ENCODE data around the gene GXYLT1. TPM values are rescaled to one million over a fixed set of nuclear protein-coding genes. Genes with fewer than 3 reads are reported as not detected.

Gene GXYLT1
- polyA plus RNA-seq, 1 of the 3 experiments (the other 2 are of a cell fraction) = 5.0 TPM

DNA sequence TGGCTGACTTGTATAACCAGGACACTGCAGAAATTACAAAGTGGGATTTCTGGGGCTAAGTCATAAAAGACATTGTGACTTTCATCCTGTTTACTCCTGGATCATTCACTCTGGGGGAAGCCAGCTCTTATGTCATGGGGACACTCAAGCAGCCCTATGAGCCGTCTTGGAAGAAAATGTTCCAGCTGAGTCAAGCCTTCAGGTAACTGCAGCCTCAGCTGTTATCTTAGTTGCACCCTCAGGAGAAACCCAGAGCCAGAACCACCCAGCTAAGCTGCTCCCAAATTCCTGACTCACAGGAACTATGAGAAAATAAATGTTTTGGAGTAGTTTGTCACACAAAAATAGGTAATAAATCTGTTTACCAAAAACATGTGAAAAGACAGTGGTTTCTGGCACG lies 43.1 kb upstream of the GXYLT1 start:
- ChIA-PET CTCF (interaction anchor here (0.6 kb wide), 1 partner anchor 88 kb away, joined by 3 read pairs; no protein-coding TSS in a partner anchor), POLR2A (no interaction called here)

More for the DNA sequence above, 43.1 kb upstream of the GXYLT1 start:
- Histone ChIP-seq H3K79me2 (ENCODE audit: insufficient read depth) (peaks cover 10% of the 10 kb centered on the region; the same call in 1 of the 2 replicates), H3K4me3 (ENCODE audit: low read depth in 2 of 2, low read length in 1 of 2) (no peak overlapping the region), H3K36me3 (replicated peaks in 1 of 2; ENCODE audit: control insufficient read depth in 1 of 2, insufficient read depth in 2 of 2, low read length in 1 of 2) (peaks cover 0 to 12% of the 10 kb centered on the region in 2 experiments), H2AFZ (ENCODE audit: low read depth) (no peak overlapping the region), H3K27me3 (ENCODE audit: insufficient read depth) (no peaks in the 10 kb centered on the region), H3K9me3 (no peaks in the 10 kb centered on the region), H3K4me2 (no peak overlapping the region), H3F3A (replicated peaks; ENCODE audit: insufficient read depth) (peaks cover 8% of the 10 kb centered on the region), H3K9me2 (no peaks in the 10 kb centered on the region), H3K27ac (ENCODE audit: low read depth in 2 of 2, low read length in 1 of 2) (no peak overlapping the region), H3K9ac (no peak overlapping the region), H3K4me1 (ENCODE audit: control insufficient read depth in 1 of 2, insufficient read depth in 2 of 2, low read depth in 1 of 2, low read length in 1 of 2) (no peaks in the 10 kb centered on the region; a peak in 1 of 4 replicates), H4K20me1 (ENCODE audit: insufficient read depth) (no peaks in the 10 kb centered on the region)
- TF ChIP-seq FOXM1 (IDR thresholded peaks at IDR 0.05; ENCODE audit: low read depth) = no peak
- TF ChIP-seq NFIC (IDR thresholded peaks at IDR 0.05; ENCODE audit: borderline replicate concordance) = no peak
- TF ChIP-seq SIN3A (IDR thresholded peaks at IDR 0.05; ENCODE audit: borderline replicate concordance, low read depth, low read length) = no peak
- TF ChIP-seq, protein P1, sequence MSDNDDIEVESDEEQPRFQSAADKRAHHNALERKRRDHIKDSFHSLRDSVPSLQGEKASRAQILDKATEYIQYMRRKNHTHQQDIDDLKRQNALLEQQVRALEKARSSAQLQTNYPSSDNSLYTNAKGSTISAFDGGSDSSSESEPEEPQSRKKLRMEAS (IDR thresholded peaks at IDR 0.05; ENCODE audit: low read depth) = no peak
- no peak for TF ChIP-seq SMC3 (IDR thresholded peaks at IDR 0.05; ENCODE audit: low read depth, low read length)
- TF ChIP-seq, protein P2, sequence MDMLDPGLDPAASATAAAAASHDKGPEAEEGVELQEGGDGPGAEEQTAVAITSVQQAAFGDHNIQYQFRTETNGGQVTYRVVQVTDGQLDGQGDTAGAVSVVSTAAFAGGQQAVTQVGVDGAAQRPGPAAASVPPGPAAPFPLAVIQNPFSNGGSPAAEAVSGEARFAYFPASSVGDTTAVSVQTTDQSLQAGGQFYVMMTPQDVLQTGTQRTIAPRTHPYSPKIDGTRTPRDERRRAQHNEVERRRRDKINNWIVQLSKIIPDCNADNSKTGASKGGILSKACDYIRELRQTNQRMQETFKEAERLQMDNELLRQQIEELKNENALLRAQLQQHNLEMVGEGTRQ (IDR thresholded peaks at IDR 0.05; ENCODE audit: borderline replicate concordance, low read depth, low read length) = no peak
- TF ChIP-seq, protein P3, sequence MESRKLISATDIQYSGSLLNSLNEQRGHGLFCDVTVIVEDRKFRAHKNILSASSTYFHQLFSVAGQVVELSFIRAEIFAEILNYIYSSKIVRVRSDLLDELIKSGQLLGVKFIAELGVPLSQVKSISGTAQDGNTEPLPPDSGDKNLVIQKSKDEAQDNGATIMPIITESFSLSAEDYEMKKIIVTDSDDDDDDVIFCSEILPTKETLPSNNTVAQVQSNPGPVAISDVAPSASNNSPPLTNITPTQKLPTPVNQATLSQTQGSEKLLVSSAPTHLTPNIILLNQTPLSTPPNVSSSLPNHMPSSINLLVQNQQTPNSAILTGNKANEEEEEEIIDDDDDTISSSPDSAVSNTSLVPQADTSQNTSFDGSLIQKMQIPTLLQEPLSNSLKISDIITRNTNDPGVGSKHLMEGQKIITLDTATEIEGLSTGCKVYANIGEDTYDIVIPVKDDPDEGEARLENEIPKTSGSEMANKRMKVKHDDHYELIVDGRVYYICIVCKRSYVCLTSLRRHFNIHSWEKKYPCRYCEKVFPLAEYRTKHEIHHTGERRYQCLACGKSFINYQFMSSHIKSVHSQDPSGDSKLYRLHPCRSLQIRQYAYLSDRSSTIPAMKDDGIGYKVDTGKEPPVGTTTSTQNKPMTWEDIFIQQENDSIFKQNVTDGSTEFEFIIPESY (IDR thresholded peaks at IDR 0.05; ENCODE audit: borderline replicate concordance, low read depth) = no peak
- no peak for TF ChIP-seq POLR2AphosphoS5 (IDR thresholded peaks at IDR 0.05; ENCODE audit: low read depth, low read length)
- no peak for TF ChIP-seq RFX5 (IDR thresholded peaks at IDR 0.05; ENCODE audit: low read length)
- TF ChIP-seq YY1 (IDR thresholded peaks at IDR 0.05; ENCODE audit: low read depth) = no peak
- TF ChIP-seq, protein P4, sequence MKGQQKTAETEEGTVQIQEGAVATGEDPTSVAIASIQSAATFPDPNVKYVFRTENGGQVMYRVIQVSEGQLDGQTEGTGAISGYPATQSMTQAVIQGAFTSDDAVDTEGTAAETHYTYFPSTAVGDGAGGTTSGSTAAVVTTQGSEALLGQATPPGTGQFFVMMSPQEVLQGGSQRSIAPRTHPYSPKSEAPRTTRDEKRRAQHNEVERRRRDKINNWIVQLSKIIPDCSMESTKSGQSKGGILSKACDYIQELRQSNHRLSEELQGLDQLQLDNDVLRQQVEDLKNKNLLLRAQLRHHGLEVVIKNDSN (IDR thresholded peaks at IDR 0.05; ENCODE audit: borderline replicate concordance, low read depth) = no peak
- TF ChIP-seq ELF1 (IDR thresholded peaks at IDR 0.05) = no peak
- TF ChIP-seq, protein P5, sequence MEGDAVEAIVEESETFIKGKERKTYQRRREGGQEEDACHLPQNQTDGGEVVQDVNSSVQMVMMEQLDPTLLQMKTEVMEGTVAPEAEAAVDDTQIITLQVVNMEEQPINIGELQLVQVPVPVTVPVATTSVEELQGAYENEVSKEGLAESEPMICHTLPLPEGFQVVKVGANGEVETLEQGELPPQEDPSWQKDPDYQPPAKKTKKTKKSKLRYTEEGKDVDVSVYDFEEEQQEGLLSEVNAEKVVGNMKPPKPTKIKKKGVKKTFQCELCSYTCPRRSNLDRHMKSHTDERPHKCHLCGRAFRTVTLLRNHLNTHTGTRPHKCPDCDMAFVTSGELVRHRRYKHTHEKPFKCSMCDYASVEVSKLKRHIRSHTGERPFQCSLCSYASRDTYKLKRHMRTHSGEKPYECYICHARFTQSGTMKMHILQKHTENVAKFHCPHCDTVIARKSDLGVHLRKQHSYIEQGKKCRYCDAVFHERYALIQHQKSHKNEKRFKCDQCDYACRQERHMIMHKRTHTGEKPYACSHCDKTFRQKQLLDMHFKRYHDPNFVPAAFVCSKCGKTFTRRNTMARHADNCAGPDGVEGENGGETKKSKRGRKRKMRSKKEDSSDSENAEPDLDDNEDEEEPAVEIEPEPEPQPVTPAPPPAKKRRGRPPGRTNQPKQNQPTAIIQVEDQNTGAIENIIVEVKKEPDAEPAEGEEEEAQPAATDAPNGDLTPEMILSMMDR (IDR thresholded peaks at IDR 0.05) = no peak
- TF ChIP-seq EP300 (IDR thresholded peaks at IDR 0.05; ENCODE audit: borderline replicate concordance in 1 of 2, low read depth in 1 of 2, low read length in 1 of 2) = no peak
- TF ChIP-seq TAF1 (IDR thresholded peaks at IDR 0.05; ENCODE audit: borderline replicate concordance, low read depth, low read length) = no peak
- no peak for TF ChIP-seq MEF2A (IDR thresholded peaks at IDR 0.05; ENCODE audit: borderline replicate concordance, low read depth)
- TF ChIP-seq RXRA (IDR thresholded peaks at IDR 0.05; ENCODE audit: borderline replicate concordance, low read depth) = no peak
- WGBS (ENCODE audit: low lambda C conversion rate) = 88% methylated on average over 2 of the region's 2 CpGs
- DNase-seq = no peak
